ENCODE measurements around the gene ANKZF1. TPM values are rescaled to one million over a fixed set of nuclear protein-coding genes. Genes with fewer than 3 reads are reported as not detected.
"Not testable (repeated sequence)": the region's sequence is repeated elsewhere in the genome, so short reads cannot be mapped to it uniquely, and the experiment has no call there.

Gene ANKZF1
- total RNA-seq, 2 experiments from 2014 or later, result 109 TPM

- POLR2A ChIA-PET, result not testable (repeated sequence)
- CTCF ChIA-PET, result interaction anchor here (0.7 to 2.0 kb wide), 3 partner anchors 11 to 36 kb away, joined by 3 to 8 read pairs (median 3); no protein-coding TSS in a partner anchor
Measured at GRCh38 chr2:219258942-219259341, 29.3 kb downstream of the ANKZF1 start.

DNA sequence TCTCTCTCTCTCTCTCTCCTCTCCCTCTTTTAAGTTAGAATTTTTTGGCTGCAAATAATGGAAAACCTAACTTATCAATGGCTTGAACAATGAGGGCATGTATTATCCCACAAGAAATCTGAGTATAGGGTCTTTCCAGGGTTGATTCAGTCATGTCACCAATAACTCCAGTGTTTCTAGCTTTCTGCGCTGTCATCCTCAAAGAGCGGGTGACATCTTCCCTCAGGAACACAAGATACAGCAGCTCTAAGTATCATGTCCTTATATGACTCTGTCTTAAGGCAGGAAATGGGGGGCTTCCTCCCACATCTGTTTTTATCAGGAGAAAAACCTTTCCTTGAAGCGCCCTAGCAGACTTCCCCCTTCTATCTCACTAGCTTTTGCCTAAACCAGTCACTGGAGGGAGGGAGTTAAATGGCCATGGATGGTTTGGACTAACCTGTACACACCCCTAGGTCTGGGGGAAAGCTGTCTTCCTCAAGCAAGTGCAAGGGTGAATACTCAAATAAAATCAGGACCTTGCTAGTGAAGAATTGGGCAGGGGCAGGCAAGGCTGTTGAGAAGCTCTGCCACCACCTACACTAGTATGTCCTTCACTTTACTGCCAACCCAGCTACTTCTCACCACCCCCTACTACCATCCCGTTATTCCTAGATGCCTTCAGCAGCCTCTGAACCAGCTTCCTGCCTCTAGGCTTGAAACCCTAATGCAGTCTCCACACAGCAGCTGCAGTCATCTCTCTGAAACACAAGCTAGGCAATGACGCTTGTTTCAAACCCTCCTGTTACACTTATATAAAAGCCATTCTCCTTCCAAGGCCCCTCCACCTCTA, 31.6 kb downstream of the ANKZF1 start:
- ChIA-PET CTCF (interaction anchor here (1.4 to 1.5 kb wide), 3 partner anchors 13 to 106 kb away, joined by 3 to 7 read pairs (median 5); no protein-coding TSS in a partner anchor), POLR2A (interaction anchor here (0.6 kb wide), 1 partner anchor 12 kb away, joined by 3 read pairs; no protein-coding TSS in a partner anchor)

DNA sequence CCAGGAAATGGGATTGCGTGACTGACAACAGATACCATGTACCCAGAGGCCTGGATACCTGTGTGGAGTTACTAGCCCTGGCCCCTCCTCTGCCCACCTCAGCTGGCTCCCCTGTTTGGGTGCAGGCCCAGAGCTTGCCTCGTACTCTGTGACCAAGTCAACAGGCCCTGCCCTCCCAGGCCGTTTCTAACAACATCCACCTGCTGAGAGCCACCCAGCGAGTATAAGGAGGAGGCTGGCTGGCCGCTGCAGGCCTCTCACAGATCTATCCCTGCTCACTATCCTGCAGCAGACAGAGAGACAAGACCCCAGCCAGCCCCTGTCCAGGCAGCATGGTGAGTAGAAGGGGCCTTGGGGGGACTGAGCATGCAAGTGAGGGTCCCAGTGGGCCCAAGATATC, 36.6 kb downstream of the ANKZF1 start:
- CTCF ChIA-PET, result interaction anchor here (1.1 kb wide), 1 partner anchor 29 kb away, joined by 4 read pairs; no protein-coding TSS in a partner anchor
- POLR2A ChIA-PET, result no interaction called here

DNA sequence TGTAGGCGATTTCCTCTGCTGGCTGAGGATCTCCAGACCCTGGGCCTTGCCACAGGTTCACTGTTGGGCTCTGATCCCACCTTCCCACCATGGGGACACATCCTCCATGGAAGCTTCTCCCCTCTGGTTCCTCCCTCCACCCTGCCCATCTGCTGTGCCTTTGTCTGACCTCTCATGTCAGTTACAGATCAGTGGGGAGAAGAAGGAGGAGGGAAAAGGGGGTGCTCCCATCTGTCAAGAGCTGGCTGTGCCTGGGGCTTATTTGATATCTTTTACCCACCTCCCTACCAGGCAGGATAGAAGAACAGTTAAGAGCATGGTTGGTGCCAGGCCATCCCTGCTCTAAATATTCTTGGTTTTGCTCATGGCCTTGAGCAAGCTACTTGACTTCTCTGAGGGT, 37.3 kb downstream of the ANKZF1 start:
- CTCF ChIA-PET, result no interaction called here
- POLR2A ChIA-PET, result no interaction called here

- ChIA-PET CTCF (interaction anchor here (0.7 to 2.4 kb wide), 2 partner anchors 10 to 29 kb away, joined by 3 to 9 read pairs; partner anchors contain the start of gene DNAJB2), POLR2A (no interaction called here)
Measured at GRCh38 chr2:219268294-219268693, 38.7 kb downstream of the ANKZF1 start.

DNA sequence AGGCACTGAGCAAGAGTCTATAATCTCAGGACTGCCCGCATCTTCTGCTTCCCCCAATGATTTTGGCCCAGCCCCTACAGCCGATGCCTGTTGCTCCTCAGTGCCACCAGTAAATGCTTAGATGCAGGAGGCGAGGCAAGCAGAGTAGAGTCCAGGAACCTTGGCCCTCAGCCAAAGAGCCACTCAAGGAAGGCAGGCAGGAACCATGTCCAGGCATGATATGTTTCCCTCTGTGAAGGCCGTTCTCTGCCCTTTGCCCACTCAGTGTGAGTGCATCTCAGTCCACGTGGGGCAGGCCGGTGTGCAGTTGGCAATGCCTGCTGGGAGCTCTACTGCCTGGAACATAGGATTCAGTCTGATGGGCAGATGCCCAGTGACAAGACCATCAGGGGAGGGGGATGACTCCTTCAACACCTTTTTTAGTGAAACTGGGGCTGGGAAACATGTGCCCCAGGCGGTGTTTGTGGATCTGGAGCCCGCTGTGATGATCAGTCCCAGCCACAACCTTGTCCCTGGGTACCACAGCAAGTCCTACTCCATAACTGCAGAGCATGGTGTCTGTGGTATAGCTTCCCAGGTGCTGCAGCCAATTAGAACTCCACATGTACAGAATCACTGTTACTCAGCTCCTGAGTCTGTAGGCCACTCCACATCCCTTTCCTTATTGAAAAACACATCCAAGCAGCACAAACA, 39.9 kb downstream of the ANKZF1 start:
- CTCF ChIA-PET, result interaction anchor here (1.2 to 2.4 kb wide), 3 partner anchors 9 to 97 kb away, joined by 4 to 9 read pairs (median 5); partner anchors contain the start of gene DNAJB2

GRCh38 chr2:219270055-219270372, 40.4 kb downstream of the ANKZF1 start:
- CTCF ChIA-PET, result interaction anchor here (1.2 to 2.4 kb wide), 3 partner anchors 8 to 97 kb away, joined by 4 to 9 read pairs (median 5); partner anchors contain the start of gene DNAJB2
- POLR2A ChIA-PET, result no interaction called here

More for the DNA sequence above, 39.9 kb downstream of the ANKZF1 start:
- POLR2A ChIA-PET, result no interaction called here

GRCh38 chr2:219271021-219271420, 41.4 kb downstream of the ANKZF1 start:
- ChIA-PET POLR2A (no interaction called here), CTCF (interaction anchor here (1.8 kb wide), 1 partner anchor 24 kb away, joined by 5 read pairs; no protein-coding TSS in a partner anchor)

DNA sequence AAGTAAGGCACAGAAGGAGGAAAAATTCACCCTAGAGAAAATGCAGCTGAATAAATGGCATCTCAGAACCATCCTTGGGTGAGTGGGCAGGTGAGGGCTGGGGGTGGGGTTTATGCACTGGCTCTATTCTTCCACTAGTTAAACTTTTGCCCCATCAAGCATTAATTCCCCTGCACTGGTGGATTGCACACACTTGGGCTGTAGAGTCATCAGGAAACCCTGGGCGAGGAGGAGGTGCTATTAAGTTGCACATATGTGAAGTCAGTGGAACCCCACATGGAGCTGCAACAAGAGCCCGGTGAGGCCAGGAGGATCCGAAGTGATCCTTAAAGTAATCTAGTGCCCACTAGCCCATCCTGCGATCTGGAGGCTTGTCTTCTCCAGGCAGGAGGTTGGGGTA, 42.8 kb downstream of the ANKZF1 start:
- POLR2A ChIA-PET, result no interaction called here

DNA sequence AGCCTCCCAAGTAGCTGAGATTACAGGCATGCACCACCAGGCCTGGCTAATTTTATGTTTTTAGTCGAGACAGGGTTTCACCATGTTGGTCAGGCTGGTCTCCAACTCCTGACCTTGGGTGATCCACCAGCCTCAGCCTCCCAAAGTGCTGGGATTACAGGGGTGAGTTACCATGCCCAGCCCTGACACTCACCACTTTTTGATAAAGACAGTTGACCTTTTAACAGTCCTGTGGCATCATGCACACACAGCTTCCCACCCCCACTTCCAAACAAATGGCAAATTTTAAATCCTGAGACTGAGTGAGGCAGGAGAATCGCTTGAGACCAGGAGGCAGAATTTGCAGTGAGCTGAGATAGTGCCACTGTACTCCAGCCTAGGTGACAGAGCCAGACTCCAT, 43.4 kb downstream of the ANKZF1 start:
- ChIA-PET CTCF (interaction anchor here (2.1 kb wide), 1 partner anchor 12 kb away, joined by 7 read pairs; no protein-coding TSS in a partner anchor), POLR2A (no interaction called here)

More for the DNA sequence above, 42.8 kb downstream of the ANKZF1 start:
- CTCF ChIA-PET, result interaction anchor here (0.8 kb wide), 1 partner anchor 21 kb away, joined by 3 read pairs; no protein-coding TSS in a partner anchor

- ChIA-PET CTCF (interaction anchor here (1.6 to 2.1 kb wide), 2 partner anchors 13 to 21 kb away, joined by 4 to 7 read pairs; no protein-coding TSS in a partner anchor), POLR2A (no interaction called here)
Measured at GRCh38 chr2:219273937-219274336, 44.3 kb downstream of the ANKZF1 start.

DNA sequence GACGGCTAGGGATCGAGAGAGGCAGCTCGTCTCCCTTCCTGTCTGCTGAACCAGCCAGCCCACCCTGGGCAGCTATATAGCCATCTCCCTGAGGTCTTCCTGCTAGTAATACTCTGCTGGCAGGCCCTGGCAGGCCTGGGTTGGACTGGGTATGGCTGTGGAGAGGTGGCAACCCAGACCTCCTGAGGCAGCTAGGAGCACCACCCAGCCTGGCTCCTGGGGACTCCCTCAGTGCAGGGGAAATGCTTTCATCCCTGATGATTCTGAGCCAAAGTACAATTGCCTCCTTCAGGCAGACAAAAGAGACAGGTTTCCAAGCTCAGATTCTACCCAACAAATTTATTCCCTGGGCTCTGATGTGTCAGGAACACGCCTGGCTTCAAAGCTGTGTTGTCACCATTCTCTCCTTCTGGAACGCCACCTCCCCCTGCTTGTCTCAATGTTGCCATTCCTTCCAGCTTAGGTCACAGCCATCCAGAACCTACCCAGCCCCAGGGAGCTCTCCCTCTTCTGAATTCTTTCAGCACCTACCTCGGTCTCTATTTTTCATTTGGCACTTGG, 44.8 kb downstream of the ANKZF1 start:
- POLR2A ChIA-PET, result no interaction called here
- CTCF ChIA-PET, result interaction anchor here (1.6 to 2.1 kb wide), 2 partner anchors 13 to 20 kb away, joined by 4 to 7 read pairs; no protein-coding TSS in a partner anchor

GRCh38 chr2:219277703-219278654, 48.4 kb downstream of the ANKZF1 start:
- ChIA-PET CTCF (interaction anchor here (1.1 to 5.9 kb wide), 18 partner anchors 8 to 118 kb away, joined by 3 to 76 read pairs (median 8); partner anchors contain the start of genes ABCB6, ANKZF1, ATG9A and GLB1L), POLR2A (interaction anchor here (0.5 to 5.4 kb wide), 16 partner anchors 9 to 878 kb away, joined by 4 to 57 read pairs (median 6); partner anchors contain the start of genes ABCB6, ANKZF1, ATG9A and CTDSP1)

- ChIA-PET CTCF (interaction anchor here (0.6 to 5.9 kb wide), 15 partner anchors 8 to 102 kb away, joined by 3 to 76 read pairs (median 5); partner anchors contain the start of genes ABCB6, ANKZF1, ATG9A and CNPPD1), POLR2A (interaction anchor here (0.6 to 5.4 kb wide), 17 partner anchors 8 to 879 kb away, joined by 3 to 57 read pairs (median 6); partner anchors contain the start of genes ABCB6, ANKZF1, ATG9A and CTDSP1)
Measured at GRCh38 chr2:219278655-219279150, 49.1 kb downstream of the ANKZF1 start.

- POLR2A ChIA-PET, result interaction anchor here (0.6 to 5.4 kb wide), 12 partner anchors 15 to 607 kb away, joined by 3 to 57 read pairs (median 8); partner anchors contain the start of genes ABCB6, ANKZF1, ATG9A and GLB1L
- CTCF ChIA-PET, result interaction anchor here (0.6 to 5.9 kb wide), 12 partner anchors 10 to 103 kb away, joined by 3 to 76 read pairs (median 7); partner anchors contain the start of genes ABCB6, ANKZF1, ATG9A and CNPPD1
Measured at GRCh38 chr2:219279151-219279915, 49.7 kb downstream of the ANKZF1 start, which contains the start of gene DNAJB2. Gene DNAJB2, plus strand, starts transcription at chr2:219279366. Its CDS starts 468 bp downstream, at chr2:219279834.

DNA sequence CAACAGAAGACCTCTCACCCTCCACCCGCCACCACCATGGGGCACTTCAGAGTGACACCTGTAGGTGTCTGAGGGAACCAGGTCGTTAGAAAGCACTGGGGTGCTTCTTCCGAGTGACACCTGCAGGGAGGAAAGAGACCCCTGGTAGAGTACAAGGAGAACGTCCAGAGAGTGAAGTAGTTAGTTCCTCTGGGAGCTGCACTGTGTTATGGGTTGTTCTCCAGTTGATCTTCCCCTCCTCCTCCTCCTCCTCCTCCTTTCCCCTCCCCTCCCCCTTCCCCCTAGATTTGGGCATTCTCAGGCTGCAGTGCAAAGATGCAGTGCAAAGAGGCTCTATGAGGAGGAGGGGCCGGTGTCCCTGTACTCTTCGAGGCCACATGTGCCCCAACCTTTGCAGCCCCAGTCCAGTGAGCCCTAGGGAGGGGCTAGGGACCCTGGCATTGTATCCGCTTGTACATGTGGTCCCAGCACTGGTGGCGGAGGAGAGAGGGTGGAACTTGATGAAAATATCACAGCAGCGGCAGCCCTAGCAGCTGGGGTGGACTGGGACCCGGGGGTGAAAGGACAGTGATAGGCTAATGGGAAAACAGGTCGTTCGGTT, 50.4 kb downstream of the ANKZF1 start:
- ChIA-PET POLR2A (interaction anchor here (1.6 to 5.4 kb wide), 5 partner anchors 14 to 80 kb away, joined by 6 to 57 read pairs (median 10); partner anchors contain the start of genes TUBA4A, TUBA4B and ZFAND2B), CTCF (interaction anchor here (1.1 to 5.9 kb wide), 6 partner anchors 15 to 60 kb away, joined by 4 to 76 read pairs (median 18); partner anchors contain the start of genes ABCB6, GLB1L, STK16 and TUBA4A)
